NCI-H748 treated with DMSO at 0.1 percent for 48 hours (cell line): Measurements from ENCODE around the gene UBE2R2.
"Not testable (repeated sequence)": the region's sequence is repeated elsewhere in the genome, so short reads cannot be mapped to it uniquely, and the experiment has no call there.

Source experiments
- DNase-seq: peaks from one replicate; lab custom pipeline; 2025; lab: John Stamatoyannopoulos, UW

UBE2R2 gene

DNA sequence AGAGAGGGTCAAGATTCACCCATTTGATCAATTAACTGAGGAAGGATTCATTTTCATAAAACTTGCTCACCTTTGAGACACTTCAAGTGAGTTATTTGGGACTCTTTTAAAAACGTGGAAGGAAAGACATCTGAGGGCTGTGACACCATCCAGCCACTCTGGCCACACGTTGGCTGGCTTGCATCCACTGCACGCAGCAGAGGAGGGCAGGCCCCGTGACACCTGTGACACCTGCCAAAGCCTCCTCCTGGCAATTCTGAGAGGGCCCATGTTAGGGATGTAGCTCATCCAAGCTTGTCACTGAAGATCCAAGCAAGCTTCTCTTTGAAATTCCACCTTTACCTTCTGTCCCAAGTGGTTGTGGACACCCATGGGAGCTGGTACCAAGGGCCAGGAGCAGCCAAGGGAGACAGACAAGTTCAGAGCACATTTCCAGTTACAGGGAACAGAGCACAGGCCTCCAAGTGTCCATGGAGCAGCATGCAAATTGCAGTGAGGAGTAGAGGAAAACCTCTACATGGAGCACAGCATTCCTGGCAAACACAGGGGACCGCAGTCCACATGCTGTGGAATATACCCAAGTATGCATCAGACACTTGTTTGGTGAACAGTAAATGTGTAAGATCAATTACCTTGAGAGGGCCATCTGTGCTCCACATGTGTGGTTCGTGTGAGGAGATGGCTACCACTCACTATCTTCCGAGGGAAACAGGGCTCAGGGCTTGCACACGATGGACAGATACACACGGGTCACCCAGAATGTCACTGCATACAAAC is 16.8 kb upstream of the UBE2R2 start:
- DNase-seq = no peak

DNA sequence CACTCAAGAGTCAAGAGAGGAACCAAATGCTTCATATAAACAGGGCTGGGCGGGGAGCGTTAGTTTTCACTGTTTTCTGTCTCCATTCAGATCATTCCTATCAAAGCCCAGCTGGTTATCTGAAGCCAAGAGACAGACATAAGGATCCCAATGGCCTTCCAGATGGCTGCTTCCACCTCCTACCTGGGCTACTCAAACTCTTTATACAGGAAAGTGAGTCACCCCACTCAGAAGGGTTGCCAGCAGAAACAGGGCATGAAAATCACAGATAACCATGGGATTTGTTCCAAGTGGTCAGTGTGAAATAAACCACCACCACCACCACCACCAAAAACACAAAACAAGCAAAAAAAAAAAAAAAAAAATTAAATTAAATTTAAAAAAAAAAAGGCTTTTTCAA is 16.1 kb upstream of the UBE2R2 start:
- DNase-seq = no peak

- not testable (repeated sequence) for DNase-seq
These were observed 14.9 kb upstream of the UBE2R2 start for GRCh38 chr9:33801943-33802500.

DNA sequence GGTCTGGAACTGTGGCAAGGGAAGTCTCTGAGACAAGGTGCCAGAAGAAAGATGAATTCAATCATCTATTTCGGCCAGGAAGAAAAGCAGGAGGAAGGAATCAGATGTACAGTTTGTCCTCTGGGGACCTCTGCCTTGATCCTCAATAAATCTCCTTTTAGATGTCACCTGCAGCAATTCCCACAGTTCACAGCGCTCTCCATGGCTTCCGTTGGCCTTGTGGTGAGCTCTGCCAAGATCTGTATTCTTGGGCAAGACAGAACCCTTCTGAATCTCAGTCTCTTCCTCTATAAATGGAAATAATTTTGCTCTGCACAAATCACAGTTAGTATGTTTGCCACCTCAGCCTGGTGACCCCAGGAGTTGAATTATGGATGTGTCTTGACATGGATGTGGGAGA is 12.8 kb upstream of the UBE2R2 start:
- not testable (repeated sequence) for DNase-seq

DNA sequence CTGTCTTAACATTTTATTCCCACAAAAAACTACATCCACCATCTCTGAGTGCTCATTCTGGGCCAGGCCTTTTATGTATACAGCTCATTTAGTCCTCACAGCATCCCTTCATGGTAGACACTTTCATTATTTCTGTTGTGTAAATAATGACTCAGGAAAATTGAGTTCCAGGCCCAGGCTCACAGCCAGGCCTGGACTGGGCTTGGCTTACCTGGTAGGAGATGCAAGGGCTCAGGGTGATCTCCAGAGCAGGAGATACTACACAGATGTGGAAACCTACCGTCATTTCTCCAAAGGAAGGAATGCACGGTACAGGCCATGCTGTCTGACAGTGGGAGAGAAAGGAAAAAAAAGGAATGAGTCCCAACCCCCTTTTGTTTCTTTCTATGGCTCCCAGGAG is 9.8 kb upstream of the UBE2R2 start:
- not testable (repeated sequence) for DNase-seq

- not testable (repeated sequence) for DNase-seq
These were observed 8.0 kb upstream of the UBE2R2 start for GRCh38 chr9:33808979-33809322.

DNA sequence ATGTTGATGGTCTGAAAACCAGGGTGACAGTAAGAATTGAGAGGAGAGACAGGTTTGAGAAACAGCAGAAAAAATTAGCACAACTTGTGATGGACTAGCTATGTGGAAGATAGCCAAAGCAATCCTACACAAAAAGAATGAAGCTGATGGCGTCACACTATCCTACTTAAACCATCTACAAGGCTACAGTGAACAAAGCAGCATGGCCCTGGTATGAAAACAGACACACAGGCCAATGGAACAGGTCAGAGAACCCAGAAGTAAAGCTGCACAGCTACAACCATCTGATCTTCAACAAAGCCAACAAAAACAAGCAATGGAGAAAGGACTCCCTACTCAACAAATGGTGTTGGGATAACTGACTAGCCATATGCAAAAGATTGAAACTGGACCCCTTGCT is 7.5 kb upstream of the UBE2R2 start:
- DNase-seq = no peak

DNA sequence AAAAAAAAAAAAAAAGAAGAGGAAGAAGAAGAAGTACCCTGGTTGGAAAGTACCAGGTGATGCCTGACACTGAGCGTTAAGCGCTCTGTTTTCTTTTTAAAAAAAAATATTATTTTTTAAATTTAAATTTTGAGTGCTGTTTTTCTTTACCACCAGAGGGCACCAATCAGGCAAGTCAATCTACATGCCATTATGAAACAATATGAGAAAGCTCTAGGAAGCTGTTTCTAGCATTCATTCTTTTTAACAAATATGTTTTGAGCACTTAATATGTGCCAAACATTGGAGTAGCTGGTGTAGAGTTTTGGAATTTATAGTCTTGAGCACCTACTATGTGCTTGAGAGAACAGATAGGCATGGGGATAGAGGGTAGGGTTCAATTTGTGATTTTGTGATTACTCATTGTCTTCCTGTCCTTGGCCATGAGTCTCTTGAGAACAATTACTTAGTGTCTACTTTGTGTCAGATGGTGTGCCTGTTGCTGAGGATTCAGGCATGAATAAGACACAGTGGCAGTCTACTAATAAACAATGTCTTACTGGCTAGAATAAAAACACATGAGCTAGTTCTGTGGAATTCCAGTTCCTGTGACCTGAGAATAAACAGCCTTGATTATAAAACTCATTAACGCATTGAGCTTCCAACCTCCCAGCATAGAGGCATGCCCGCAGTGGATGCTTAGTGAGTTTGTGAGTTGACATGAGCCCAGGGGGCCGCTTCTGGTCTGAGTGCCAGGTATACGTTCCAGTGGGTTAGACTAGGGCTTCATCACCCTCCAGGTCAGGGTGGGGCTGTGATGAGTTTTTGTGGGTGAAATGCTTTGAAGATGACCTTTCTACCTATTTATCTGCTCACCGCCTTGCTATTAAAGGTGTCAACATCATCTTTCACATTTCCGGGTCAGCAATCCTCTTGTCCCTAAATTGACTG is 3.0 kb upstream of the UBE2R2 start:
- DNase-seq = peak; percentile 39

- DNase-seq = no peak
These were observed 1.2 kb upstream of the UBE2R2 start for GRCh38 chr9:33815781-33816180.

GRCh38 chr9:33817327-33818166 is 587 bp downstream of the UBE2R2 start:
- DNase-seq = no peak

- no peak for DNase-seq
These were observed 1.3 kb downstream of the UBE2R2 start for GRCh38 chr9:33818167-33818846.

- no peak for DNase-seq
These were observed 2.0 kb downstream of the UBE2R2 start for GRCh38 chr9:33818847-33819500.

DNA sequence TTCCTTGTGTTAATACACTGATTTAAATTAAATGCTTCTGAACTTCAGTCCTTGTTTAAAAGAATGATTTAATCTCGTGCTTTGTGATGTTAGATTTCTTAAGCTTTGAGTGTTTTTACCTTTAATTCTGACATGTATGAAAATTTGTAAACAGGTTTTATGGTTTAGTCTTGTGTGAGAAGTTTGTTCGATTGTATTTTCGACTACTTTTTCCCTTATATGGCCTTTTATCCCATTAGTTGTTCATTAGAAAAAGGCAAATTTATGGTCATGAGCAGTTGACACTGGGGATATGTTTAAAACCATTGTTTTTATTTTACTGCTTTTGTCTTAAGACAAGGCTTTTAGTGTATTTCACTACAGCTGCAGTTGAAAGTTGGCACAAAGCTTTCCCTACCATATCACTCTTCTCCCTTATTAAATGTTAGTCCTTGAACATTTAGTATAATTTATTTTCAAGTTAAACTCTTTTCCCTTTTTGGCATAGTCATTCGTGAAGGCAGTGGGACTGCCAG is 3.3 kb downstream of the UBE2R2 start:
- DNase-seq = no peak

- no peak for DNase-seq
These were observed 6.8 kb downstream of the UBE2R2 start for GRCh38 chr9:33823801-33824200.

DNA sequence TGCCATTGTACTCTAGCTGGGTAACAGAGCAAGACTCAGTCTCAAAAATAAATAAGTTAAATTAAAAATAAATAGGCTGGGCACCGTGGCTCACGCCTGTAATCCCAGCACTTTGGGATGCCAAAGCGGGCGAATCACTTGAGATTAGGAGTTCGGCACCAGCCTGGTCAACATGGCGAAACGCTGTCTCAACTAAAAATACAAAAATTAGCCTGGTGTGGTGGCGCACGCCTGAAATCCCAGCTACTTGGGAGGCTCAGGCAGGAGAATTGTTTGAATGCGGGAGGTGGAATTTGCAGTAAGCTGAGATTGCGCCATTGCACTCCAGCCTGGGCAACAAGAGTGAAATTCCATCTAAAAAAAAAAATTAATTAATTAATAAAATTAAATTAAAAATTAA is 10.3 kb downstream of the UBE2R2 start:
- DNase-seq = not testable (repeated sequence)

- DNase-seq = not testable (repeated sequence)
These were observed 12.8 kb downstream of the UBE2R2 start for GRCh38 chr9:33829641-33830230.

DNA sequence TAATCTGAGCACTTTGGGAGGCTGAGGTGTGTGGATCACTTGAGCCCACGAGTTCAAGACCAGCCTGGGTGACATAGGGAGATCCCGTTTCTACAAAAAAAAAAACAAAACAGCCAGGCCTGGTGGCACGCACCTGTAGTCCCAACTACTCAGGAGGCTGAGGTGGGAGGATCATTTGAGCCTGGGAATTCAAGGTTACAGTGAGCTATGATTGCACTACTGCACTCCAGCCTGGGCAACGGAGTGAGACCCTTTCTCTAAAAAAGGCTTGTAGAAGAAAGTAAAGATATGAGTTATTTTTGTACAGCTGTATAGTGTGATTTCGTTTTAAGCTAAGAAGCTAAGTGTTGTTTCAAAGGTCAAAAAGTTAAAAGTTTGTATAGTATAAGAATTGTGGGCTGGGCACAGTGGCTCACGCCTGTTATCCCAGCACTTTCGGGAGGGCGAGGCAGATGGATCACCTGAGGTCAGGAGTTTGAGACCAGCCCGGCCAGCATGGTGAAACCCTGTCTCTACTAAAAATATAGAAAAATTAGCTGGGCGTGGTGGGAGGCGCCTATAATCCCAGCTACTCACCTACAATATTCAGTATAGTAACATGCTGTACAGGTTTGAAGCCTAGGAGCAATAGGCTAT is 18.8 kb downstream of the UBE2R2 start:
- DNase-seq = no peak

- DNase-seq = not testable (repeated sequence)
These were observed 19.3 kb downstream of the UBE2R2 start for GRCh38 chr9:33836261-33836660.

GRCh38 chr9:33837138-33837537 is 20.2 kb downstream of the UBE2R2 start:
- DNase-seq = no peak

DNA sequence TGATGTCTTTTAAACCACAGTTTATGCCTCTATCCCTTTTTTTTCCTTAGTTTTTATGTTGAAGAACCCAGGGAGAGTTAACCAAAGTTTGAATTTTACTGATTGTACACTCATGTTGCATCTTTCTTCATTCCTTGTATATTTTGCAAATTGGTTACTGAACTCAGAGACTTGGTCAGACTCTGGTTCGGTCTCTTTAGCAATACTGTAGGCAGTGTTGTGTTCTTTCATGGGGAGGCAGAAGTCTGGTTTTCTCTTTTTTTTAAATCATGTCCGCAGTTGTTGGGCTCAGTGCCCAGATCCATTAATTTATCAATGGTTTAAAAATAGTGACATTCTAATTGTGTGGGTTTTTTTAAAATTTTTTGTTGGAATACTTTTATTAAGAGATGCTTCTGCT is 23.4 kb downstream of the UBE2R2 start:
- no peak for DNase-seq
